Stimulated activated CD8-positive, alpha-beta memory T cell treated with anti-CD3 and anti-CD28 coated beads, Interleukin-4, amount 100 ng/mL, for 24 hours (primary cell): ENCODE results near the gene PPP1R3F.
"Not testable (repeated sequence)": the region's sequence is repeated elsewhere in the genome, so short reads cannot be mapped to it uniquely, and the experiment has no call there.

ENCODE experiments used
- DNase-seq: peaks from one replicate; pipeline ENCODE4 v3.0.0-alpha.2; 2020; ENCODE audit warnings: low read depth

PPP1R3F gene

DNA sequence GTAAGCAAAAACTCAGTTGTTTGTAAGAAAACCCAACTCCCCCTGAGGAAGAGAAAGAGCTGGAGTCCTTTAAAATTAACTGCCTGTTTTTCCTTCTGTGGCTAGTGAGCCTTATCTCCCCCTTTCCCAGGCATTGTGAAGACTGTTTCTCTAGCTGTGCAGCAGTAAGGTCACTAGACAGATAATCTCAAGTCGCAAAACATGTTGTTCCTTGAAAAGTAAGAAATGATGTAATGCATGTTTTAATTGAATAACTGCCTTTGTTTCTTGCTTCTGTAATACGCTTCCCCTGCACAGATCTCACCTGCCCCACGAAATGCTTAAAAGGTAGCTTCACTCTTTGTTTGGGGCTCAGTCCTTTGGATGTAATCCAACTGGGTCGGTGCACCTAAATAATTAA is 46.5 kb downstream of the PPP1R3F start:
- DNase-seq: no peak

DNA sequence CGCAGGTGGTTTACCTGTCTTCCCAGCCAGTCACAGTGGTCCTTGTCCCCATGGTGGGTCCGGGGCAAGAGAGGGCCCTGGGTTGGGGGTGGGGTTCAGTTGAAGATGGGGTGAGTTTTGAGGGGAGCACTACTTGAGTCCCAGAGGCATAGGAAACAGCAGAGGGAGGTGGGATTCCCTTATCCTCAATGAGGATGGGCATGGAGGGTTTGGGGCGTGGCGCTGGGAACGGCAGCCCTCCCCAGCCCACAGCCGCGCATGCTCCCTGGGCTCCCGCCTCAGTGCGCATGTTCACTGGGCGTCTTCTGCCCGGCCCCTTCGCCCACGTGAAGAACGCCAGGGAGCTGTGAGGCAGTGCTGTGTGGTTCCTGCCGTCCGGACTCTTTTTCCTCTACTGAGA is 52.1 kb downstream of the PPP1R3F start, which contains the start of gene GAGE12J:
Gene GAGE12J (plus strand): TSS at position 301 of the 400 bp plus-strand sequence. CDS start 1,157 bp downstream, outside the sequence.
- not testable (repeated sequence) for DNase-seq

DNA sequence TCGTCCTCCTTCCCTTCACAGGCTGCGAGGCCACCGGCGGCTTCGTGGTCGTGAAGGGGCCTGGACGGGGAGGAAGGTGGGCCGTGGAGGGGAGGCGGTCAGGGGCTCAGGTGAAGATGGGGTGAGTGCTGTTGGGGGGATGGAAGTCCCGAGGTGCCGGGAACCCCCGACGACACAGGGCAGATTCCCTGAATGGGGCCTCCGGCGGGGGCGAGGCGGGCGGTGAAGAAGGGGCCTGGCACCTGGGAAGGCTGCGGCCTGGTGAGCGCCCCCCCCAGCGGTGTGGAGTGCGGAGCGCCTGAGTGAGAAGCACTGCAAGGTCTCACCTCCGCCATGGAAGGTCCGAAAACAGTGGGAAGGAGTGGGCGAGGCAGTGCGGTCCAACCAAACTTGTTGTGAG is 52.7 kb downstream of the PPP1R3F start:
- not testable (repeated sequence) for DNase-seq

DNA sequence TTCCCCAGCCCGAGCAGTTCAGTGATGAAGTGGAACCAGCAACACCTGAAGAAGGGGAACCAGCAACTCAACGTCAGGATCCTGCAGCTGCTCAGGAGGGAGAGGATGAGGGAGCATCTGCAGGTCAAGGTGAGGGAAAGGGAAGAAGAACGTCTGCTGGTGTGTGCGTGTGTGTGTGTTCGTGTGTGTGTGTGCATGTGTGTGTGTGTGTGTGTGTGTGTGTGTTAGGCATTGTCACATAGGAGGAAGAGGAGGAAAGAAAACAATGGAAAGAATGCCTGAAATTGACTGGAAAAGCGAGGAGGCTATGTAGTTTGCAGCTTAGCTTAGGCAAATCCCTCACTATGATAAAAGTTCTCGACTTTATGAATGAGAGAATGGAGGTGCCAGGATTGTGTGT is 54.1 kb downstream of the PPP1R3F start:
- DNase-seq: not testable (repeated sequence)

DNA sequence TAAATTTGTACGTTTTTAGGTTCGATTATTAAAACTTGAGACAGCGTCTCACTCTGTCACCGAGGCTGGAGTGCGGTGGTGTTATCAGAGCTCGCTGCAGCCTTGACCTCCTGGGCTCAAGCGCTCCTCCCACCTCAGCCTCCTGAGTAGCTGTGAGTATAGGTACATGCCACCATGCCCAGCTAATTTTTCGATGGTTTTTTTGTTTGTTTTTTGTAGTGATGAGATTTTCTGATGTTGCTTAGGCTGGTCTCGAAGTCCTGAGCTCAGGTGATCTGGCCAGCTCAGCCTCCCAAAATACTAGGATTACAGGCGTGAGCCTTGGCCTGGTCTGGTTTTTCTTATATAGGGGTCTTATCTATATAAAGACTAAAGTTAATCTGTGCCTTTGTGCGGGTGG is 60.8 kb downstream of the PPP1R3F start:
- not testable (repeated sequence) for DNase-seq

DNA sequence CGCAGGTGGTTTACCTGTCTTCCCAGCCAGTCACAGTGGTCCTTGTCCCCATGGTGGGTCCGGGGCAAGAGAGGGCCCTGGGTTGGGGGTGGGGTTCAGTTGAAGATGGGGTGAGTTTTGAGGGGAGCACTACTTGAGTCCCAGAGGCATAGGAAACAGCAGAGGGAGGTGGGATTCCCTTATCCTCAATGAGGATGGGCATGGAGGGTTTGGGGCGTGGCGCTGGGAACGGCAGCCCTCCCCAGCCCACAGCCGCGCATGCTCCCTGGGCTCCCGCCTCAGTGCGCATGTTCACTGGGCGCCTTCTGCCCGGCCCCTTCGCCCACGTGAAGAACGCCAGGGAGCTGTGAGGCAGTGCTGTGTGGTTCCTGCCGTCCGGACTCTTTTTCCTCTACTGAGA is 61.7 kb downstream of the PPP1R3F start, which contains the start of gene GAGE13:
Gene GAGE13 (plus strand): TSS at position 301 of the 400 bp plus-strand sequence. CDS start 1,156 bp downstream, outside the sequence.
- not testable (repeated sequence) for DNase-seq

DNA sequence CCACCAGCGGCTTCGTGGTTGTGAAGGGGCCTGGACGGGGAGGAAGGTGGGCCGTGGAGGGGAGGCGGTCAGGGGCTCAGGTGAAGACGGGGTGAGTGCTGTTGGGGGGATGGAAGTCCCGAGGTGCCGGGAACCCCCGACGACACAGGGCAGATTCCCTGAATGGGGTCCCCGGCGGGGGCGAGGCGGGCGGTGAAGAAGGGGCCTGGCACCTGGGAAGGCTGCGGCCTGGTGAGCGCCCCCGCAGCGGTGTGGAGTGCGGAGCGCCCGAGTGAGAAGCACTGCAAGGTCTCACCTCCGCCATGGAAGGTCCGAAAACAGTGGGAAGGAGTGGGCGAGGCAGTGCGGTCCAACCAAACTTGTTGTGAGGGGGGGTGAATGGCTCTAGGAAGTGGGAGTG is 62.2 kb downstream of the PPP1R3F start:
- DNase-seq: not testable (repeated sequence)
